Uterus (tissue), 4 donors: ENCODE data around the gene DNAJB1. TPM values are rescaled to one million over a fixed set of nuclear protein-coding genes. Genes with fewer than 3 reads are reported as not detected.

Experiments
- DNase-seq, 2 donors: peaks; one replicate each; pipeline ENCODE4 v3.0.0-alpha.2; 2019 to 2020
- H3K27ac ChIP-seq, 2 donors: fragments of 200-600 bp; sonication (generic); 1 replicate in 1 of 2; 2 replicates in 1 of 2; pipeline ENCODE4 v1.5.1; 2016 to 2018
- H3K27me3 ChIP-seq, 2 donors: fragments of 200-600 bp; sonication (generic); one replicate each; pipeline ENCODE4 v1.5.1; 2018 to 2019; ENCODE audit warnings: control low read depth in 1 of 2
- H3K36me3 ChIP-seq, 2 donors: fragments of 200-600 bp; sonication (generic); one replicate each; pipeline ENCODE4 v1.5.1; 2019; ENCODE audit warnings: control low read depth in 1 of 2
- H3K4me1 ChIP-seq, 2 donors: fragments of 200-600 bp; sonication (generic); one replicate each; pipeline ENCODE4 v1.5.1; 2018 to 2019; ENCODE audit warnings: control low read depth in 1 of 2
- H3K4me3 ChIP-seq, 2 donors: fragments of 200-600 bp; sonication (generic); 1 replicate in 1 of 2; 2 replicates in 1 of 2; pipeline ENCODE4 v1.5.1; 2018 to 2019; ENCODE audit warnings: mild to moderate bottlenecking in 1 of 2
- H3K9me3 ChIP-seq, 2 donors: fragments of 200-600 bp; sonication (generic); one replicate each; pipeline ENCODE4 v1.5.1; 2019; ENCODE audit warnings: control low read depth in 1 of 2
- CTCF ChIP-seq, 4 experiments: fragments of 200-600 bp in 2 of 4; fragments of 450-650 bp in 2 of 4; sonication (generic) in 2 of 4; IDR thresholded peaks; one replicate each; pipeline ENCODE4 v1.5.1; 2016 to 2019; ENCODE audit warnings: antibody characterized with exemption in 4 of 4, mild to moderate bottlenecking in 2 of 4, moderate library complexity in 1 of 4
- POLR2A ChIP-seq, 2 donors: fragments of 450-650 bp; IDR thresholded peaks; one replicate each; pipeline ENCODE4 v1.6.1; 2016; ENCODE audit warnings: antibody characterized with exemption in 2 of 2, mild to moderate bottlenecking in 1 of 2, moderate library complexity in 1 of 2
- intact Hi-C: fragments of 100-400 bp; cut with DNase I; formaldehyde crosslinking; loops from one replicate; pipeline ENCODE4 v1.15.1; 2023; ENCODE audit warnings: low total_unique reads
- total RNA-seq, 4 donors: library from RNA; depleted of rRNA in 3 of 4; stranded (reverse); fragments of >200 nt in 3 of 4; gene quantifications; one replicate each; pipeline versions ENCODE4 v1.1.0 to v1.2.4, GENCODE V29; 2014 to 2023
- donor health status: DM: yes; HTN: yes; CAD: no.

DNAJB1 gene
- total RNA-seq, 4 donors from 2014 or later = 10.2 to 66.9 (median 40.6) TPM

- peak; percentile 100 for DNase-seq
- Histone ChIP-seq H3K27me3 (no peaks in the 10 kb centered on the region), H3K4me1 (no peaks in the 10 kb centered on the region), H3K36me3 (no peaks in the 10 kb centered on the region), H3K27ac (peak within 1 kb of the TSS; percentile 96 to 98), H3K4me3 (peak within 1 kb of the TSS; percentile 80 to 85), H3K9me3 (no peaks in the 10 kb centered on the region)
- TF ChIP-seq POLR2A (IDR thresholded peaks at IDR 0.05) (peak; percentile 97 to 98), CTCF (IDR thresholded peaks at IDR 0.05) (peak in 1 of 4 experiments; percentile 6)
- intact Hi-C loops = no loop called here
Observed at GRCh38 chr19:14529254-14530004, 11.2 kb upstream of the DNAJB1 start, which contains the start of gene TECR. TECR (plus strand) TSS chr19:14529594; CDS start chr19:14529697, 103 bp downstream.

GRCh38 chr19:14528419-14529253, 10.4 kb upstream of the DNAJB1 start:
- TF ChIP-seq POLR2A (IDR thresholded peaks at IDR 0.05) (no peak), CTCF (IDR thresholded peaks at IDR 0.05) (no peak)
- peak in 1 of 2 donors; percentile 38 for DNase-seq
- Histone ChIP-seq H3K4me1 (no peaks in the 10 kb centered on the region), H3K27ac (peak overlapping the region; percentile 82 to 96), H3K4me3 (peak overlapping the region; percentile 51 to 85), H3K9me3 (no peaks in the 10 kb centered on the region), H3K27me3 (no peaks in the 10 kb centered on the region), H3K36me3 (no peaks in the 10 kb centered on the region)
- intact Hi-C loops = no loop called here

GRCh38 chr19:14526423-14526822, 8.2 kb upstream of the DNAJB1 start:
- Histone ChIP-seq H3K27ac (no peak overlapping the region), H3K9me3 (no peaks in the 10 kb centered on the region), H3K4me1 (no peaks in the 10 kb centered on the region), H3K36me3 (no peaks in the 10 kb centered on the region), H3K27me3 (no peaks in the 10 kb centered on the region), H3K4me3 (no peak overlapping the region)
- intact Hi-C loops = no loop called here
- no peak for DNase-seq
- no peak for TF ChIP-seq CTCF (IDR thresholded peaks at IDR 0.05)
- no peak for TF ChIP-seq POLR2A (IDR thresholded peaks at IDR 0.05)

- no peak for DNase-seq
- H3K4me1 ChIP-seq = no peaks in the 10 kb centered on the region
- intact Hi-C loops = no loop called here
- no peaks in the 10 kb centered on the region for H3K36me3 ChIP-seq
- no peaks in the 10 kb centered on the region for H3K27me3 ChIP-seq
- no peak overlapping the region for H3K4me3 ChIP-seq
- no peaks in the 10 kb centered on the region for H3K9me3 ChIP-seq
- H3K27ac ChIP-seq = no peak overlapping the region
- TF ChIP-seq POLR2A (IDR thresholded peaks at IDR 0.05) (no peak), CTCF (IDR thresholded peaks at IDR 0.05) (no peak)
Observed at GRCh38 chr19:14525729-14526128, 7.5 kb upstream of the DNAJB1 start.

GRCh38 chr19:14520543-14520942, 2.3 kb upstream of the DNAJB1 start:
- Histone ChIP-seq H3K4me3 (no peak overlapping the region), H3K36me3 (no peaks in the 10 kb centered on the region), H3K27ac (no peak overlapping the region), H3K27me3 (no peaks in the 10 kb centered on the region), H3K4me1 (peaks cover 0 to 6% of the 10 kb centered on the region in 2 donors), H3K9me3 (no peaks in the 10 kb centered on the region)
- TF ChIP-seq POLR2A (IDR thresholded peaks at IDR 0.05) = no peak
- TF ChIP-seq CTCF (IDR thresholded peaks at IDR 0.05) = no peak
- no peak for DNase-seq
- intact Hi-C loops = no loop called here
